ENCODE data around the gene OR52R1. TPM values are rescaled to one million over a fixed set of nuclear protein-coding genes. Genes with fewer than 3 reads are reported as not detected.

The OR52R1 gene
- total and polyA plus RNA-seq, 2 of the 13 experiments (the other 11 are each of a cell fraction or from before 2014, with no cell fraction given), result not detected

DNA sequence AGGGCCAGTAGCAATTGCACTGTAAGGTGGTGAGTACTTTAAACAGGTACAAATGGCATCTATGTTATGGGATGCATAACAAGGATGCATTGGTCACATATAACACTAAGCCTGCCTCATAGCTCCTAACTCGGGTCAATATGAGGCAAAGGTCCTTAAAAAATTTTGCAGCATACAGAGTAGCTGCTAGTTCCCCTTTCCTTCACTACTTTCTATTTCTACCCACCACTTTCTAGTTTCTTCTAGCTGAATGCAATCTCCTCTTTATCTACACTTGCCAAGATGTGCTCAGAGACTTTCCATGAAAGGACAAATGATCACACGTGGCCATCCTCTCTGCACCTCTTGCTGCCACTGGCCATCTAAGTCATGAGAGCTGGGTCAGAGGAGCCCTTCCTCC, 26.7 kb upstream of the OR52R1 start:
- no peak for FAIRE-seq
- no peaks in the 10 kb centered on the region for H3K36me3 ChIP-seq (replicated peaks in 1 of 2; ENCODE audit: control insufficient read depth in 1 of 2, insufficient read depth in 2 of 2, low read length in 2 of 2)
- CTCF ChIA-PET (ENCODE audit: low intra/inter-chr PET ratio, low total read pairs), result no interaction called here
- TF ChIP-seq TMF1 (CRISPR knock-in tag; IDR thresholded peaks at IDR 0.05; ENCODE audit: low read depth) (no peak), ZFP91 (CRISPR knock-in tag; IDR thresholded peaks at IDR 0.05; ENCODE audit: borderline replicate concordance) (no peak), HDAC6 (IDR thresholded peaks at IDR 0.05; ENCODE audit: low read depth, low read length) (no peak), ZFAT (CRISPR knock-in tag; conservative IDR thresholded peaks at IDR 0.05) (no peak), ZNF224 (CRISPR knock-in tag; IDR thresholded peaks at IDR 0.05) (no peak), ATF3 (CRISPR knock-in tag; IDR thresholded peaks at IDR 0.05) (no peak), PITX1 (CRISPR knock-in tag; IDR thresholded peaks at IDR 0.05) (no peak), ZNF564 (CRISPR knock-in tag; IDR thresholded peaks at IDR 0.05) (no peak), ZFP36L2 (CRISPR knock-in tag; IDR thresholded peaks at IDR 0.05) (no peak), TEAD2 (CRISPR knock-in tag; IDR thresholded peaks at IDR 0.05) (no peak), DMAP1 (CRISPR knock-in tag; IDR thresholded peaks at IDR 0.05) (no peak)
- TF ChIP-seq, protein P1, sequence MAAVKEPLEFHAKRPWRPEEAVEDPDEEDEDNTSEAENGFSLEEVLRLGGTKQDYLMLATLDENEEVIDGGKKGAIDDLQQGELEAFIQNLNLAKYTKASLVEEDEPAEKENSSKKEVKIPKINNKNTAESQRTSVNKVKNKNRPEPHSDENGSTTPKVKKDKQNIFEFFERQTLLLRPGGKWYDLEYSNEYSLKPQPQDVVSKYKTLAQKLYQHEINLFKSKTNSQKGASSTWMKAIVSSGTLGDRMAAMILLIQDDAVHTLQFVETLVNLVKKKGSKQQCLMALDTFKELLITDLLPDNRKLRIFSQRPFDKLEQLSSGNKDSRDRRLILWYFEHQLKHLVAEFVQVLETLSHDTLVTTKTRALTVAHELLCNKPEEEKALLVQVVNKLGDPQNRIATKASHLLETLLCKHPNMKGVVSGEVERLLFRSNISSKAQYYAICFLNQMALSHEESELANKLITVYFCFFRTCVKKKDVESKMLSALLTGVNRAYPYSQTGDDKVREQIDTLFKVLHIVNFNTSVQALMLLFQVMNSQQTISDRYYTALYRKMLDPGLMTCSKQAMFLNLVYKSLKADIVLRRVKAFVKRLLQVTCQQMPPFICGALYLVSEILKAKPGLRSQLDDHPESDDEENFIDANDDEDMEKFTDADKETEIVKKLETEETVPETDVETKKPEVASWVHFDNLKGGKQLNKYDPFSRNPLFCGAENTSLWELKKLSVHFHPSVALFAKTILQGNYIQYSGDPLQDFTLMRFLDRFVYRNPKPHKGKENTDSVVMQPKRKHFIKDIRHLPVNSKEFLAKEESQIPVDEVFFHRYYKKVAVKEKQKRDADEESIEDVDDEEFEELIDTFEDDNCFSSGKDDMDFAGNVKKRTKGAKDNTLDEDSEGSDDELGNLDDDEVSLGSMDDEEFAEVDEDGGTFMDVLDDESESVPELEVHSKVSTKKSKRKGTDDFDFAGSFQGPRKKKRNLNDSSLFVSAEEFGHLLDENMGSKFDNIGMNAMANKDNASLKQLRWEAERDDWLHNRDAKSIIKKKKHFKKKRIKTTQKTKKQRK (IDR thresholded peaks at IDR 0.05; ENCODE audit: low read length), result no peak
- TF ChIP-seq, protein P2, sequence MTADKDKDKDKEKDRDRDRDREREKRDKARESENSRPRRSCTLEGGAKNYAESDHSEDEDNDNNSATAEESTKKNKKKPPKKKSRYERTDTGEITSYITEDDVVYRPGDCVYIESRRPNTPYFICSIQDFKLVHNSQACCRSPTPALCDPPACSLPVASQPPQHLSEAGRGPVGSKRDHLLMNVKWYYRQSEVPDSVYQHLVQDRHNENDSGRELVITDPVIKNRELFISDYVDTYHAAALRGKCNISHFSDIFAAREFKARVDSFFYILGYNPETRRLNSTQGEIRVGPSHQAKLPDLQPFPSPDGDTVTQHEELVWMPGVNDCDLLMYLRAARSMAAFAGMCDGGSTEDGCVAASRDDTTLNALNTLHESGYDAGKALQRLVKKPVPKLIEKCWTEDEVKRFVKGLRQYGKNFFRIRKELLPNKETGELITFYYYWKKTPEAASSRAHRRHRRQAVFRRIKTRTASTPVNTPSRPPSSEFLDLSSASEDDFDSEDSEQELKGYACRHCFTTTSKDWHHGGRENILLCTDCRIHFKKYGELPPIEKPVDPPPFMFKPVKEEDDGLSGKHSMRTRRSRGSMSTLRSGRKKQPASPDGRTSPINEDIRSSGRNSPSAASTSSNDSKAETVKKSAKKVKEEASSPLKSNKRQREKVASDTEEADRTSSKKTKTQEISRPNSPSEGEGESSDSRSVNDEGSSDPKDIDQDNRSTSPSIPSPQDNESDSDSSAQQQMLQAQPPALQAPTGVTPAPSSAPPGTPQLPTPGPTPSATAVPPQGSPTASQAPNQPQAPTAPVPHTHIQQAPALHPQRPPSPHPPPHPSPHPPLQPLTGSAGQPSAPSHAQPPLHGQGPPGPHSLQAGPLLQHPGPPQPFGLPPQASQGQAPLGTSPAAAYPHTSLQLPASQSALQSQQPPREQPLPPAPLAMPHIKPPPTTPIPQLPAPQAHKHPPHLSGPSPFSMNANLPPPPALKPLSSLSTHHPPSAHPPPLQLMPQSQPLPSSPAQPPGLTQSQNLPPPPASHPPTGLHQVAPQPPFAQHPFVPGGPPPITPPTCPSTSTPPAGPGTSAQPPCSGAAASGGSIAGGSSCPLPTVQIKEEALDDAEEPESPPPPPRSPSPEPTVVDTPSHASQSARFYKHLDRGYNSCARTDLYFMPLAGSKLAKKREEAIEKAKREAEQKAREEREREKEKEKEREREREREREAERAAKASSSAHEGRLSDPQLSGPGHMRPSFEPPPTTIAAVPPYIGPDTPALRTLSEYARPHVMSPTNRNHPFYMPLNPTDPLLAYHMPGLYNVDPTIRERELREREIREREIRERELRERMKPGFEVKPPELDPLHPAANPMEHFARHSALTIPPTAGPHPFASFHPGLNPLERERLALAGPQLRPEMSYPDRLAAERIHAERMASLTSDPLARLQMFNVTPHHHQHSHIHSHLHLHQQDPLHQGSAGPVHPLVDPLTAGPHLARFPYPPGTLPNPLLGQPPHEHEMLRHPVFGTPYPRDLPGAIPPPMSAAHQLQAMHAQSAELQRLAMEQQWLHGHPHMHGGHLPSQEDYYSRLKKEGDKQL (CRISPR knock-in tag; IDR thresholded peaks at IDR 0.05; ENCODE audit: low read depth), result no peak
- TF ChIP-seq, protein P3, sequence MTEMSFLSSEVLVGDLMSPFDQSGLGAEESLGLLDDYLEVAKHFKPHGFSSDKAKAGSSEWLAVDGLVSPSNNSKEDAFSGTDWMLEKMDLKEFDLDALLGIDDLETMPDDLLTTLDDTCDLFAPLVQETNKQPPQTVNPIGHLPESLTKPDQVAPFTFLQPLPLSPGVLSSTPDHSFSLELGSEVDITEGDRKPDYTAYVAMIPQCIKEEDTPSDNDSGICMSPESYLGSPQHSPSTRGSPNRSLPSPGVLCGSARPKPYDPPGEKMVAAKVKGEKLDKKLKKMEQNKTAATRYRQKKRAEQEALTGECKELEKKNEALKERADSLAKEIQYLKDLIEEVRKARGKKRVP (CRISPR knock-in tag; IDR thresholded peaks at IDR 0.05), result no peak

More for the DNA sequence above, 26.7 kb upstream of the OR52R1 start:
- POLR2A ChIA-PET, result no interaction called here
- WGBS (ENCODE audit: low lambda C conversion rate), result 6% methylated on average over 2 of the region's 2 CpGs
- Histone ChIP-seq H3K27ac (ENCODE audit: extremely low read length, insufficient read depth, low read length) (no peak overlapping the region), H3K27me3 (ENCODE audit: control insufficient read depth in 1 of 2, insufficient read depth in 2 of 2, low read length in 2 of 2) (no peaks in the 10 kb centered on the region; a peak in 1 of 5 replicates), H3K9ac (ENCODE audit: insufficient read depth, low read depth, low read length) (no peak overlapping the region), H3K4me1 (ENCODE audit: insufficient read depth, low read length) (no peaks in the 10 kb centered on the region), H2AFZ (ENCODE audit: low read length) (no peak overlapping the region), H4K20me1 (ENCODE audit: insufficient read depth, low read length) (no peaks in the 10 kb centered on the region), H3K79me2 (ENCODE audit: insufficient read depth, low read length) (no peaks in the 10 kb centered on the region), H3K4me3 (replicated peaks in 1 of 3; ENCODE audit: insufficient read depth in 1 of 3, low read depth in 2 of 3, low read length in 3 of 3) (no peak overlapping the region), H3K4me2 (ENCODE audit: low read depth, low read length) (no peak overlapping the region), H3K9me3 (ENCODE audit: low read length) (no peaks in the 10 kb centered on the region)
- intact Hi-C loops (cut with micrococcal nuclease; ENCODE audit: unreplicated experiment), result no loop called here
- in situ Hi-C loops (cut with HindIII; ENCODE audit: extremely low pct_ligation_motif_present, low pct_unique_long_range_greater_than_20kb), result loop anchor here (25.0 kb wide), 1 partner anchor 94 kb away; no protein-coding TSS in a partner anchor
- ATAC-seq (no peak), DNase-seq (ENCODE audit: low spot score) (no peak)
- no TSS peak for BruUV-seq (replicated peaks)
